Neural cell (in vitro differentiated cells): ENCODE data around the gene SYK. TPM values are rescaled to one million over a fixed set of nuclear protein-coding genes. Genes with fewer than 3 reads are reported as not detected.

Experiments
- H2AFZ ChIP-seq: fragments of 200-600, 300-800 bp; sonication (generic), shearing (Covaris generic); 2 replicates; pipeline ENCODE4 v1.6.0; 2014; ENCODE audit warnings: low read depth, mild to moderate bottlenecking, antibody characterized with exemption, low read length, moderate library complexity
- H3F3A ChIP-seq: fragments of 200-600 bp; shearing (Covaris generic); 2 replicates; pipeline ENCODE4 v1.6.1; 2016; ENCODE audit warnings: mild to moderate bottlenecking, moderate library complexity, mixed read lengths, antibody characterized with exemption, low read length; ENCODE audit not compliant: insufficient read depth, poor library complexity, severe bottlenecking
- H3K27ac ChIP-seq: fragments of 200-600, 300-800 bp; sonication (generic), shearing (Covaris generic); 2 replicates; pipeline ENCODE4 v1.5.1; 2014; ENCODE audit warnings: mild to moderate bottlenecking, low read length, moderate library complexity
- H3K27me3 ChIP-seq: fragments of 300-800, 200-600 bp; sonication (generic), shearing (Covaris generic); 2 replicates; pipeline ENCODE4 v1.6.0; 2014; ENCODE audit warnings: mild to moderate bottlenecking, low read depth, low read length, moderate library complexity; ENCODE audit not compliant: insufficient read depth
- H3K36me3 ChIP-seq: fragments of 300-800, 200-600 bp; sonication (generic), shearing (Covaris generic); 2 replicates; pipeline ENCODE4 v1.5.1; 2014; ENCODE audit warnings: mild to moderate bottlenecking, antibody characterized with exemption, low read length, moderate library complexity; ENCODE audit not compliant: insufficient read depth
- H3K4me2 ChIP-seq: fragments of 300-800, 200-600 bp; sonication (generic), shearing (Covaris generic); 2 replicates; pipeline ENCODE4 v1.6.0; 2014; ENCODE audit warnings: mild to moderate bottlenecking, low read length
- H3K4me3 ChIP-seq: fragments of 300-800, 200-600 bp; sonication (generic), shearing (Covaris generic); 2 replicates; pipeline ENCODE4 v1.5.1; 2014; ENCODE audit warnings: mild to moderate bottlenecking, low read length, moderate library complexity
- H3K79me2 ChIP-seq: fragments of 200-600 bp; shearing (Covaris generic); replicated peaks from 2 replicates; pipeline ENCODE4 v1.6.0; 2014; ENCODE audit warnings: mild to moderate bottlenecking, low read length, moderate library complexity; ENCODE audit not compliant: insufficient read depth
- H3K9ac ChIP-seq: fragments of 300-800, 200-600 bp; sonication (generic), shearing (Covaris generic); 2 replicates; pipeline ENCODE4 v1.6.1; 2016; ENCODE audit warnings: mild to moderate bottlenecking, low read length, mixed read lengths
- H3K9me2 ChIP-seq: fragments of 200-600 bp; shearing (Covaris generic); 2 replicates; pipeline ENCODE4 v1.6.1; 2016; ENCODE audit warnings: mild to moderate bottlenecking, low read length, mixed read lengths; ENCODE audit not compliant: insufficient read depth
- H3K9me3 ChIP-seq: fragments of 200-600, 300-800 bp; sonication (generic), shearing (Covaris generic); 2 replicates; pipeline ENCODE4 v1.6.1; 2016; ENCODE audit warnings: mild to moderate bottlenecking, mixed run types, low read length, moderate library complexity, mixed read lengths
- H4K20me1 ChIP-seq: fragments of 200-600 bp; shearing (Covaris generic); 2 replicates; pipeline ENCODE4 v1.6.1; 2016; ENCODE audit warnings: mild to moderate bottlenecking, mixed run types; ENCODE audit not compliant: insufficient read depth
- EP300 ChIP-seq: fragments of 450-650 bp; conservative IDR thresholded peaks from 2 replicates; pipeline ENCODE4 v1.6.1; 2014; ENCODE audit warnings: antibody characterized with exemption, mild to moderate bottlenecking, moderate library complexity; ENCODE audit not compliant: poor library complexity, severe bottlenecking
- EZH2 ChIP-seq: fragments of 200-600, 300-800 bp; shearing (Covaris generic), sonication (generic); IDR thresholded peaks from 2 replicates; pipeline ENCODE4 v1.6.1; 2014; ENCODE audit warnings: antibody characterized with exemption, low read length, borderline replicate concordance, mild to moderate bottlenecking; ENCODE audit not compliant: insufficient read depth, poor library complexity, severe bottlenecking
- MXI1 ChIP-seq: fragments of 450-650 bp; conservative IDR thresholded peaks from 2 replicates; pipeline ENCODE4 v1.6.1; 2014; ENCODE audit warnings: antibody characterized with exemption, mild to moderate bottlenecking; ENCODE audit not compliant: poor library complexity, severe bottlenecking
- POLR2AphosphoS5 ChIP-seq: IDR thresholded peaks from 2 replicates; pipeline ENCODE4 v1.6.1; 2012
- RAD21 ChIP-seq: fragments of 450-650 bp; conservative IDR thresholded peaks from 2 replicates; pipeline ENCODE4 v1.6.1; 2014; ENCODE audit warnings: antibody characterized with exemption, mild to moderate bottlenecking, moderate library complexity
- SMC3 ChIP-seq: fragments of 450-650 bp; conservative IDR thresholded peaks from 2 replicates; pipeline ENCODE4 v1.6.1; 2014; ENCODE audit warnings: antibody characterized with exemption, mild to moderate bottlenecking, moderate library complexity; ENCODE audit not compliant: poor library complexity
- TAF1 ChIP-seq: IDR thresholded peaks from 2 replicates; pipeline ENCODE4 v1.6.1; 2012; ENCODE audit warnings: low read depth
- polyA plus RNA-seq: library from polyadenylated mRNA; depleted of rRNA; stranded (reverse); fragments of >200 nt; gene quantifications from 2 replicates; pipeline ENCODE4 v1.2.3, GENCODE V29; 2014
- TF ChIP-seq, protein P1 (sequence below): fragments of 450-650 bp; IDR thresholded peaks from 2 replicates; pipeline ENCODE4 v1.5.1; 2014; ENCODE audit warnings: antibody characterized with exemption, mild to moderate bottlenecking, moderate library complexity; ENCODE audit not compliant: poor library complexity, severe bottlenecking
- TF ChIP-seq, protein P2 (sequence below): IDR thresholded peaks from 2 replicates; pipeline ENCODE4 v1.6.1; 2012; ENCODE audit warnings: borderline replicate concordance

SYK gene
- polyA plus RNA-seq, 1 donor from 2014 or later, result not detected

DNA sequence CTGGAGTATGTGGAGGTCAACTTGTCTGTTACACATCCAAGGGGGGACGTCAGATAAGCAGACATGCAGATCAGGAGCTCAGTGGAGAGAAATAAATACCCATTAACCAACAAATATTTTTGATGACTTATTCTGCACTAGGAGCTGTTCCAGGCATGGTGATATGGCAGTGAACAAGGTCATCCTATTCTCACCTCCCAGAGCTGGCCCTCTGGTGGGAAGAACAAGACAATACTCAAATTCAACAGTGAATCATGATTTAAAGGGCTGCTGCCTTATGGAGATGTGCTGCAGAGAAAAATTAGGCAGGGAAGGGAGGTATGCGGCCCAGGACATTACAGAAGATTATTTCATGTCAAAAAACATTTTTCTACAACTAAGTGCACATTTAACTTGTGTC, 36.5 kb downstream of the SYK start:
- no peaks in the 10 kb centered on the region for H3K9me3 ChIP-seq
- no peaks in the 10 kb centered on the region for H3K79me2 ChIP-seq
- H3K4me3 ChIP-seq, result no peak overlapping the region
- no peak overlapping the region for H2AFZ ChIP-seq
- no peak overlapping the region for H3K27ac ChIP-seq
- no peaks in the 10 kb centered on the region for H3K27me3 ChIP-seq
- no peaks in the 10 kb centered on the region for H3F3A ChIP-seq
- no peak overlapping the region for H3K4me2 ChIP-seq
- no peaks in the 10 kb centered on the region for H4K20me1 ChIP-seq
- no peaks in the 10 kb centered on the region for H3K9me2 ChIP-seq
- TF ChIP-seq SMC3 (no peak), TAF1 (no peak)
- TF ChIP-seq, protein P1, sequence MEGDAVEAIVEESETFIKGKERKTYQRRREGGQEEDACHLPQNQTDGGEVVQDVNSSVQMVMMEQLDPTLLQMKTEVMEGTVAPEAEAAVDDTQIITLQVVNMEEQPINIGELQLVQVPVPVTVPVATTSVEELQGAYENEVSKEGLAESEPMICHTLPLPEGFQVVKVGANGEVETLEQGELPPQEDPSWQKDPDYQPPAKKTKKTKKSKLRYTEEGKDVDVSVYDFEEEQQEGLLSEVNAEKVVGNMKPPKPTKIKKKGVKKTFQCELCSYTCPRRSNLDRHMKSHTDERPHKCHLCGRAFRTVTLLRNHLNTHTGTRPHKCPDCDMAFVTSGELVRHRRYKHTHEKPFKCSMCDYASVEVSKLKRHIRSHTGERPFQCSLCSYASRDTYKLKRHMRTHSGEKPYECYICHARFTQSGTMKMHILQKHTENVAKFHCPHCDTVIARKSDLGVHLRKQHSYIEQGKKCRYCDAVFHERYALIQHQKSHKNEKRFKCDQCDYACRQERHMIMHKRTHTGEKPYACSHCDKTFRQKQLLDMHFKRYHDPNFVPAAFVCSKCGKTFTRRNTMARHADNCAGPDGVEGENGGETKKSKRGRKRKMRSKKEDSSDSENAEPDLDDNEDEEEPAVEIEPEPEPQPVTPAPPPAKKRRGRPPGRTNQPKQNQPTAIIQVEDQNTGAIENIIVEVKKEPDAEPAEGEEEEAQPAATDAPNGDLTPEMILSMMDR, result no peak
- H3K36me3 ChIP-seq, result no peaks in the 10 kb centered on the region
- H3K9ac ChIP-seq, result no peak overlapping the region

DNA sequence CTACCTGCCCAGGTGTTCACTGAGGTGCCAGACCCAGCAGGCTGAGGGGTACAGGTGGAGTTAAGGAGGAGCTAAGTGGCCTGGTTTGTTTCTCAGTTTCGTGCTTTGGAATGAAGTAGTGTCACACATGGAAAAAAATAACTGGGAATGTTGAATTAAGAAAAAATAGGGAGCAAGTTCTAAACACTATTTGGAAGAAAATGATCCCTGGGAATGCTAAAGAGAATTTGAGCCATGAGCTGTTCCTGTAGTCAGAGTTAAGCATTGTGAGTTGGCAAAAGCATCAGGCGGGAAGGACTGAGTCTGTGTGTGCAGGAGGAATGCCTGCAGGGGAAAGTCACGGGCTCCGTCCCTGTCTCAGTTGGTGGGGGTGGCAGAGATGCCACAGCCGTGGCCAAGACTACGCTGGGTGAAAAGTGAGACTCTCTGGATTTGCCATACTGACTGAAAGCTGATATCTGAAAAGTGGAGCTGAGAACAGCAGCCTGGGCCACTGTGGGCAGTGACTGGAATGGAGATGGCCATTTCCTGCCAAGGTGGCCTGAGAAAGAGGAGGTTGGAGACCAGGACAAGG, 37.0 kb downstream of the SYK start:
- Histone ChIP-seq H3F3A (no peaks in the 10 kb centered on the region), H3K9ac (no peak overlapping the region), H3K36me3 (no peaks in the 10 kb centered on the region), H2AFZ (no peak overlapping the region), H3K9me3 (no peaks in the 10 kb centered on the region), H3K27ac (no peak overlapping the region), H3K9me2 (no peaks in the 10 kb centered on the region), H3K4me2 (no peak overlapping the region), H4K20me1 (no peaks in the 10 kb centered on the region), H3K27me3 (no peaks in the 10 kb centered on the region), H3K4me3 (no peak overlapping the region), H3K79me2 (no peaks in the 10 kb centered on the region)
- TF ChIP-seq TAF1 (no peak), RAD21 (no peak), EZH2 (no peak), MXI1 (no peak), SMC3 (no peak)
- TF ChIP-seq, protein P2, sequence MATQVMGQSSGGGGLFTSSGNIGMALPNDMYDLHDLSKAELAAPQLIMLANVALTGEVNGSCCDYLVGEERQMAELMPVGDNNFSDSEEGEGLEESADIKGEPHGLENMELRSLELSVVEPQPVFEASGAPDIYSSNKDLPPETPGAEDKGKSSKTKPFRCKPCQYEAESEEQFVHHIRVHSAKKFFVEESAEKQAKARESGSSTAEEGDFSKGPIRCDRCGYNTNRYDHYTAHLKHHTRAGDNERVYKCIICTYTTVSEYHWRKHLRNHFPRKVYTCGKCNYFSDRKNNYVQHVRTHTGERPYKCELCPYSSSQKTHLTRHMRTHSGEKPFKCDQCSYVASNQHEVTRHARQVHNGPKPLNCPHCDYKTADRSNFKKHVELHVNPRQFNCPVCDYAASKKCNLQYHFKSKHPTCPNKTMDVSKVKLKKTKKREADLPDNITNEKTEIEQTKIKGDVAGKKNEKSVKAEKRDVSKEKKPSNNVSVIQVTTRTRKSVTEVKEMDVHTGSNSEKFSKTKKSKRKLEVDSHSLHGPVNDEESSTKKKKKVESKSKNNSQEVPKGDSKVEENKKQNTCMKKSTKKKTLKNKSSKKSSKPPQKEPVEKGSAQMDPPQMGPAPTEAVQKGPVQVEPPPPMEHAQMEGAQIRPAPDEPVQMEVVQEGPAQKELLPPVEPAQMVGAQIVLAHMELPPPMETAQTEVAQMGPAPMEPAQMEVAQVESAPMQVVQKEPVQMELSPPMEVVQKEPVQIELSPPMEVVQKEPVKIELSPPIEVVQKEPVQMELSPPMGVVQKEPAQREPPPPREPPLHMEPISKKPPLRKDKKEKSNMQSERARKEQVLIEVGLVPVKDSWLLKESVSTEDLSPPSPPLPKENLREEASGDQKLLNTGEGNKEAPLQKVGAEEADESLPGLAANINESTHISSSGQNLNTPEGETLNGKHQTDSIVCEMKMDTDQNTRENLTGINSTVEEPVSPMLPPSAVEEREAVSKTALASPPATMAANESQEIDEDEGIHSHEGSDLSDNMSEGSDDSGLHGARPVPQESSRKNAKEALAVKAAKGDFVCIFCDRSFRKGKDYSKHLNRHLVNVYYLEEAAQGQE, result no peak

DNA sequence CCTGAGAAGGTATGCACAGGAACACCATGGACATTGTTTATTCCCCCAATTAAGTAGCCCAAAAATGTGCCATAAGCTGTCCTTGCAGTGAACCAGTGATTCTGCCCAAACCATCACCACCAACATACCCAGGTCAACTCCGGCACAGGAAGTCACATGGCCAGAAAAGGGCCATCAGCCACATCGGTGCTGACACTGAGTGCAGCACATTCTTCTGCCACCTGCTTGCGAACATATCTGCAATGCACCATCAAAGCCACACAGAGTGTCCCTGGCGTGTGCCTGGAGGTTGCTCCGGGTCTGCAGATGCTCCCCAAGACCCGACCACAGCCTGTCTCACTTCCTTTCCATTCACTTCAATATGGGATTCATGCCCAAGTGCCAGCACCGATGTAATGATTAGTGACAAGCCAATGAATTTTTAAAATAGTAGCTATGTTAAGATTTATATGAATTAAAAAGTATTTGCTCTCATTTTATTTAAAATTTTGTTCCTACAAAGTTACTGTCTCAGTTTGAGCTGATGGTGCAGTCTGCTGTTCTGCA, 37.6 kb downstream of the SYK start:
- no peak overlapping the region for H3K4me3 ChIP-seq
- H3K9me3 ChIP-seq, result no peaks in the 10 kb centered on the region
- H3K27ac ChIP-seq, result no peak overlapping the region
- no peaks in the 10 kb centered on the region for H3K36me3 ChIP-seq
- no peaks in the 10 kb centered on the region for H3K79me2 ChIP-seq
- H3K9ac ChIP-seq, result no peak overlapping the region
- no peak overlapping the region for H3K4me2 ChIP-seq
- no peaks in the 10 kb centered on the region for H3F3A ChIP-seq
- H4K20me1 ChIP-seq, result no peaks in the 10 kb centered on the region
- no peak overlapping the region for H2AFZ ChIP-seq
- no peaks in the 10 kb centered on the region for H3K9me2 ChIP-seq
- H3K27me3 ChIP-seq, result no peaks in the 10 kb centered on the region
- TF ChIP-seq EZH2 (no peak), POLR2AphosphoS5 (no peak), TAF1 (no peak), EP300 (no peak), MXI1 (no peak), SMC3 (no peak), RAD21 (no peak)
- TF ChIP-seq, protein P1, result no peak
- TF ChIP-seq, protein P2, result no peak
